SHP77 (cell line): ENCODE measurements around the gene ATXN7L1.

Experiments used
- DNase-seq, 2 experiments: peaks; one replicate each; lab custom pipeline; 2025; lab: John Stamatoyannopoulos, UW

The ATXN7L1 gene

DNA sequence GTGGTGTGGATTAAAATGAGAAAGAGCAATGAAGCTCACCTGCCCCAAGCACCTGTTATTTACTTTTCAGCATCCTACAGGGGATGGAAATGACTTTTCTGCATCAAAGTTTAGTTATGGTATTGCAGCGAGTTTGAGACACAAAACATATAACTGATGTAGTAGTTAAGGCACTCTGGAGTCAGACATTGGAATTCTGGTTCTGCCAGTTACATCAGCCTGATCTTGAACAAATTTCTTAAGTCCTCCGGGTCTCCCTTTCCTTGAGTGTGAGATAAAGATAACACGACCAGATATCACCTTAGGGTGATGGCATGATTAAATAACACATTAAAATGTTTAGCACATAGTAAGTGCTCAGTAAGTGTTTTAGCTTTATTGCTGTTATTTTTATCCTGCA lies 97.4 kb downstream of the ATXN7L1 start:
- DNase-seq, result no peak

GRCh38 chr7:105776986-105777910 lies 99.2 kb downstream of the ATXN7L1 start:
- DNase-seq, result no peak

- no peak for DNase-seq
These were observed 100.2 kb downstream of the ATXN7L1 start for GRCh38 chr7:105776068-105776790.

DNA sequence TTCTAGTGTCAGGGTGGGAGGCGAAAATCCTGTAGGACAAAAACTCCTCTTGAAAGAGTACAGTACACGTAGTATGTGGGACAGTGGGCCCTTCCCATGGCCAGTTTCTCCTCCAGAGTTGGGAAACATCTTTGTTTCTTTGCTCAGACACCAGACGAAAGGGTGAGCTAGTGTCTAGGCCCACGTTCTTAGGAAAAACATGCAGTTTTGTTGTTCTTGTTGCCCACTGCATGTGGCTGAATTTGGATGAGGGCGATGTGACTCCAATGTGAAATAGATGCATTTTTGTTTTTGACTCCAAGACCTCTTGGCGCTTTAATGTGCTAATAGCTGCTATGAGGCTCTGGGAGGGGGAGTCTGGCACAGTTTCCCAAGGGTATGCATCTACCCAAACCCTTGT lies 100.8 kb downstream of the ATXN7L1 start:
- DNase-seq, result no peak

DNA sequence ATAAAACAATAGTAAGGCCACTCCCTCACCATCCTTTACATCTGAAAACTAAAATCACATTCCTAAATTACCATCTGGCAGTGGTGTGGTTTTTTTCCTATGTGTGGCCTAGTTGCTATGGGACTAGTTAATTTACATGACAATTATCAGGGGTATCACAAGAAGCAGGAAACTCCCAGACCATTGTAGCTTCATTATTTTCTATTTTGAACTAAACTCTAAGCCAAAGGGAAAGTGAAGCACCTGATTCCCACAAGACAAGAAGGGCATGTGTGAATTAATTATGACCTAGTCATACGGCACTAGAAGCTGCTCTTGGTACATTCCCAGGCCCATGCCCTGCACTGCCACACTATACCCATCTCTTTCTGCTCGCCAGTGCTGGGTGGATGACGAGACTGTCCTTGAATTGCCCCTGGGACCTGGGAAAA lies 103.4 kb downstream of the ATXN7L1 start:
- no peak for DNase-seq

DNA sequence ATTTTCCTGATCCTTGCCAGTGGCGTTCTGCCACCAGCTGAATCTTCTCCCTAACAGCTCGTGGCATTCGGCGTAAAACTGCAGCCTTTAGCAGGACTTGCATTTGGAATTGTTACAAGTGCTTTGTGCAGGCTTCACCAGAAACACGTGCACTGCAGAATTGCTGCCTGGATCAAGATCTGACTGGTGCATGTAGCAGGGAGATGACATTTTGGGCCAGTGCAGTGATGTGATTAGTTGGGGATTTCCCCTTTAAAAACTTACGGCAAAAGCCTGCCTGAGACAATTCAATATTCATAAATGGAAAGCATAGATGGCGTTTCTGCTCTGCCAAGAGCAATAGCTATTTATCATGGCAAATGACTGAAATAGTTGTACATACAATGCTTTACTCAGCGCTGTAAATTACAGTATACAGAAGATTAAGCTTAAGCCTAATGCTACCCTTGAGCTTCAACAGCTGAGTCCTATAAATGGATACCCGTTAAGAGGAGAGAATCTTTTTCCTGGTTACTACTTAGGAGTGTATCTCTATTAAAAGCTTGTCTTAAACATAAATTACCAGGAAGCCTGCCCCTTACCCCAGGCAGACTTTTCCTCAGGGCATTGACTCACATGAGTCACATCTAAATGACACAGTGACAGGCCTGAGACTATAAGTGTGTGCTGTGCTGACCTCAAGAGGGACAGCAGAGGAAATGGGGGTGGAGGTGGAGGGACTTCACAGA lies 106.3 kb downstream of the ATXN7L1 start:
- DNase-seq, result no peak

DNA sequence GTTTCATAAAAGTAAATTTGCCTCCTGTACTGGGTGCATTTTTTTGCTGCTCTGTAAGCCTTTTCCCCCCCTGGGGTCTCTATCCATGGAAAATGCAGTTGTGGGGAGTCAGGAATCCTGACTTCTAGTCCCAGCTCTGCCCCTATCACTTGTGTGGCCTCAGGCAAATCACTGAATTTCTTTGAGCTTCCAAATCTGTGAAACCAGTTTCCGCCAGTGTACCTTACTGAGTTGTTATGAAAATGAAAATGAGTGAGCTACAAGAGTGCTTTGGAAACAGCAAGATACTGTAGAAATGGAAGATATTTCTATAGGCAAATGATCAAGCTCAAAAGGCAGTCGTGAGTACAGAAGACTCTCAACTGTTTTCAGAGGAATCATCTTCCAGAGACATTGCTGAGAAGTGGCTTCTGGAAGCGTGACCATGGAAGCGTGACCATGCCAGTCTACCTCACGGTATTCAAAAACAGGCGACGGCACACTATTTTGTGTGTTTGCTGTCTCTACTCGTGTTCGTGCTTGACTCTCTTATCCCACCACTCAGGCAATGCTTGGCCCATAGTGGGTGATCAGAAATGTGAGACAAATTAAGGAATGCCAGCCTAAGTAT lies 107.4 kb downstream of the ATXN7L1 start:
- no peak for DNase-seq

DNA sequence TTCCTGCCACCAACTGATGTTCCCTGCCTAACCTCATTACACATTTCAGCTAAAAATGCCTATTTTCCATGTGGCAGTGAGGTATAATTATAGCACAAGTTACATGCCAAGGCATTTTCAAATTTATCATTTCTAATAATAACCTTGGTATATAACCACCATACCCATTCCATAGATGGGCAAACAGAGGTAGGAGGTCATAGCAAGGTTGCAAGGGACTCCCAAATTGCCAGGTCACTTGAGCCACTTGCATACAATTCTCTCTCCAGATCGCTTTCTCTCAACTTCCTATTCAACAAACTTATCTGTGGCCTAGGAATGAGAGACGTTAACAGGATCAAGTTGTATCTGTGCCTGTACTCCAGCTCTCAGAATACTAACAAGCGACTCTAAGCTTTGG lies 108.3 kb downstream of the ATXN7L1 start:
- DNase-seq, result no peak

DNA sequence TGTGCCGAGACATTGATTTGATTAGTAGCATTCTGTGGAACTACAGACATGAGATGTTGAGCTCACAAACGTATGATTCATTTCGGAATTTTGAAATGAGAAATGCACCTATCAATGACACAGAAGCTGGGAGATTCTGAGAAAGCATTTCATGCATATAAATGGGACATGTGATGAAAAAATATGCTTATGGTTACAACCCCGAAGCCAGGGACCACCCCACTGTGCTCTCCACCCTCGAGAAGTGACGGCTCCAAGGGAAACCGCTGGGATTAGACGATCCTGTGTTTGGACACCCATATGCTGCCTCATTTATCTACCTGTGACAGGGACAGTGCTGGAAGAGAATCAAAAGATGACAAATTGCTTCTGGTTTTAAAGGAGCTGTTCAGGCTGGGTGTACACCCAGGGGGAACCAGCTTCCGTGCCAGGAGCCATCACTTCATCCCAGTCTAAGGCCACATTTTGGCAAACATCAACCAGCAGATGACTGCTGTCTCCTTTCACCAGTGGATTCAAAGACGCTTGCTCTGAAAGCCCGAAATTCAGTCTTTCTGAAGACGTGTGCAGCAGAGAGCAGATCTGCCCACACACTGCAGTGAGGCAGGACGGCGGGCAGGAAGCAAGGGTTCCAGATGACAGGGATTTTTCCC lies 109.9 kb downstream of the ATXN7L1 start:
- no peak for DNase-seq

DNA sequence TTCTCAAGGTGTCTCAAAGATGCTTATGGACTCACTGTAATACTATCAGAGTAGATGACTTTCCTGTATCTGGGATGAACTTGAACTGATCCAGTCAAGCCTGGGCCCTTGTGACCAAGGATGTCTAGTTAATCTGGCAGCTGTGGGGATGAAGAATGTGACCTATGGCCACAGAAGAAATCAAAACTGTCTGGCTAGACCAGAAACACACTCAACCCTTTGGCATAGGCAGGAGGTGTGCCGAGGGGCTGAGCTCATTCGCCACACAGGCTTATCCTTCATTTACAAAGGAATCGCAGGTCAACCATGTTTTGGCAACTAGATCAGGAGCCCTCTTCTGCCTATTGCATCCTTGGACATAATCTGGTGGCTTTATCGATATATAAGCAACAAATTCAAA lies 110.6 kb downstream of the ATXN7L1 start:
- DNase-seq, result no peak

DNA sequence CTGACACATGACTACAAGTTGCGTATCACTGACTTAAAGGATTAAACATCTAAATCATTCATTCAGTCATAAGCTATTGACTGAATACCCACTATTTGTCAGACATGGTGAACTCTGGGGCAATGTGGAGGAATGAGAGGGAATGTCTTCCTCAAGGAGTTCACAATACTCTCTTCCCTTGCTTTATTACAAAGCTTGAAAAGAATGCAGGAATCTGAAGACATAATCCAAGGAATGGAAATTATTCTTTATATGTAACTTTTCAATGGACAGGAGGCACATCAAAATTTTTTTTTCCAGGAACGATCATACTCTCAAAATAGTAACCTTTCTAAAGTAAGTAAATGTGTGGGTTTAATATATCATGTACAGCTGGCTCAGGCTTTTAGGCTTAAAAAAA lies 111.9 kb downstream of the ATXN7L1 start:
- no peak for DNase-seq

DNA sequence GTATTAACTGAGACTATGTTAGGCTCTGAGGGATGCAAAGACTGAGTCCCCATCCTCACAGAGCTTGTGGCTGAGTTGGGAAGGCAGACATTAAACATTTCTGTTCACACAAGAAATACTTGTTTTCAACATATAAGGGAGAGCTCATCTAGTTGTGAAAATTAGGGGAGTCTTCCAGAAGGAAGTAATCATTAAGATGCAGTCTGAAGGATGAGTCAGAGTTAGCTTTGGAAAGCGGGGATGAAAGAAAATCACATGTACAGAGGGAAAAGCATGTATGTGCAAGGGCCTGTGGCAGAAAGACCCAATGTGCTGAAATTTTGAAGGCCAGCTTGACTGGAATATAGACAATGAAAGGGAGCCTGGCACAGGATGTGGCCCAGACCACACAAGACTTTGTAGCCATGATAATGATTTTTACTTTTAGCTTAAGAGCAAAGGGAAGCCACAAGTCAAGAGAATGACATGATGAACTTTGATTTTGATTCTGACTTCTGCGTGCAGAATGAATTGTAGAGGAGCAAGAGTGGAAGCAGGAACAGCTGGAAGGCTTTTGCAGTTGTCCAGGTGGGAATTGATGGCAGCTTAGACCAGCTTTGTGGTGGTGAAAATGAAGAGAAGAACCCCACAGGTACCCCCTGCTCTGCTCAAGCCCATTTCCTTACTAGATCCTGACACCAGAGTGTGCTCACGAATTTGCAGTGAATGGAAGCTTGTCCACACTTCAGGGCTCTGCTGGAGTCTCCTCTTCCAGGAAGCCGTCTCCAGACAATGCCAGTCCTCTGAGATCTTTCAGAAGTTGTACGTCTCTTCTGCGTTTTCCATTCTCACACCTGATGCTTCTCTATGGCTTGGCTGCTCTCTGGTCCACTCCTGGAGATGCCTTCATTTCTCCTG lies 115.6 kb downstream of the ATXN7L1 start:
- DNase-seq, result no peak

- DNase-seq, result peak in 1 of 2 experiments; percentile 28
These were observed 116.5 kb downstream of the ATXN7L1 start for GRCh38 chr7:105759670-105760550.

DNA sequence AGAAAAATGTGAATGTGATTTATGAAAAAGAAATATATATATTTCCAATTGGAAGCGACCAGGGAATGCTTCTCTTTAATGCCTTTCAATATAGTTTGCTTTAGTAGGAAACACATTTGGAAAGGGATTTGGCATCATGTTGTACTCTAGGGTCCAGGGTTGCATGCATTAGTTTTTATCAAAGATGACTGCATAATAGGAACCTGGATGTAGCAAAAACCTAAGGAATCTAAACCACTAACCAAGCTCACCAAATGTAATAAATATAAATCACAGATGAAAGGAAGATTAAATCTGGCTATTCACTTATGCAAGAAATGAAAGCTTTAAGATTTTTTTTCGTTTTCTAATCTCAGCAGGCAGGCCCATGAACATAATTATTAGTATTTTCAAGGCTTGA lies 120.0 kb downstream of the ATXN7L1 start:
- no peak for DNase-seq

- no peak for DNase-seq
These were observed 123.6 kb downstream of the ATXN7L1 start for GRCh38 chr7:105752671-105753275.

DNA sequence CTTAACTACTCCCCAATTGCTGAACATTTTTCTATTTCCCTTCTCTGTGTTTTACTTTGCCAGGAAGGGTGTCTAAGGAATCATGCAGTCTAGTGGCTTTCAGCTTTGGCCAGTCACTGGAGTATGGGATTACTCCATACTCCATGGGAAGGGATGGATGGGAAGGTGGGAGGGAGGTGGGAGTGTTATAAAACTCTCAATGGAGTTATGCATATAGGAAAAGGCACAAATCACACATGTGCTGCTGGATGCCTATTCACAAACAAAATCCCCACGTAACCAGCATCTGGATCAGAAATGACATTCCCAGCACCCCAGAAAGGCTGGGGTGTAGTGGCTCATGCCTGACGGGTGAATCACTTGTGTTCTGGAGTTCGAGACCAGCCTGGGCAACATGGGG lies 125.3 kb downstream of the ATXN7L1 start:
- no peak for DNase-seq

DNA sequence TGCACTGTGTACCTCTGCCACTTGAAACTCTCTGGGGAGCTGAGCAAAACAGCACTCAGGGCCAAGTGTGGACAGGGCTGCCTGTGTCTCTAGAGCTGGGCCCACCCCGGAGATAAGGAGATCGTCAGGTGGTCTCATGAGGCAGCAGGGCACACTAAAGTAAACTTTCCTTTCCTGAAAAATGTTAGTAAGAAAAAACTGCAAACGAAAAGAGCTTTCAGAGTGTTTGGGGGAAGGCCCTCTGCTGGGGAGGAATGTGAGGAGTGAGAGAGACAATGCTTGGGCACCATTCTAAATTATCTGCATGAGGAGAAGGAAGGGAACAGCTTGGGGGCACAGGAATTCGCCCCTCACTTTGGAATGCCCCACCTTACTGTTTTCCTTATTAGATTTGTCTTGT lies 127.7 kb downstream of the ATXN7L1 start:
- DNase-seq, result no peak

GRCh38 chr7:105745681-105746330 lies 130.6 kb downstream of the ATXN7L1 start:
- no peak for DNase-seq

DNA sequence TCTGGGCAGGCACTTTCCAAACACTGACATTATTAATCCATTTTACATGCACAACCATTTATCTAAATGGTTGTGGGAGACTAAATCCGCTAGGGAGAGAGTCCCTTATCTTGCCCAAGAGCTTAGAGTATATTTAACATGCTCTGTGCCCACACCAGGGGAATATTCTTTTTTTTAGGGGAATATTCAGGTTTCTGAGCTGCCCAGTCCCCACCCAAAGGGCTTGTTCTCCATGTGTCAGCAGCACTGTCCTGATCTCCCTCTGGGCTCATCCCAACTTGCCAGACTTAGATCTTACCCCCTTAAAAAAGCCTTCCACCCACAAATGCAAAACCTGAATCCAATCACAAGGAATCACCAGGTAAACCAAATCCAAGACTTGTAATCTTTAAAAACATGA lies 132.1 kb downstream of the ATXN7L1 start:
- no peak for DNase-seq
